Liver (tissue), 9 donors: ENCODE measurements around the gene LAGE3. TPM values are rescaled to one million over a fixed set of nuclear protein-coding genes. Genes with fewer than 3 reads are reported as not detected.

ENCODE experiments used
- DNase-seq: peaks from one replicate; pipeline ENCODE4 v3.0.0-alpha.2; 2017; ENCODE audit warnings: low spot score
- H3K27ac ChIP-seq, 2 donors: one replicate each; pipeline ENCODE4 v1.7.0; 2013; ENCODE audit warnings: inconsistent platforms in 2 of 2, low read length in 2 of 2, control low read depth in 1 of 2, low read depth in 1 of 2, mild to moderate bottlenecking in 1 of 2
- H3K27me3 ChIP-seq, 4 donors: one replicate each; pipeline versions ENCODE4 v1.6.1 to v1.7.0; 2013; ENCODE audit warnings: low read length in 3 of 4, inconsistent platforms in 1 of 4, mild to moderate bottlenecking in 1 of 4, moderate library complexity in 1 of 4; ENCODE audit not compliant: control insufficient read depth in 4 of 4, insufficient read depth in 4 of 4
- H3K36me3 ChIP-seq, 4 donors: one replicate each; pipeline versions ENCODE4 v1.6.1 to v1.7.0; 2013; ENCODE audit warnings: low read length in 3 of 4, mild to moderate bottlenecking in 3 of 4, low read depth in 1 of 4, moderate library complexity in 1 of 4; ENCODE audit not compliant: control insufficient read depth in 4 of 4, insufficient read depth in 3 of 4
- H3K4me1 ChIP-seq, 4 donors: one replicate each; pipeline versions ENCODE4 v1.6.1 to v1.7.0; 2013; ENCODE audit warnings: low read length in 3 of 4, mild to moderate bottlenecking in 3 of 4, moderate library complexity in 1 of 4; ENCODE audit not compliant: control insufficient read depth in 4 of 4, insufficient read depth in 4 of 4
- H3K4me3 ChIP-seq, 3 donors: one replicate each; pipeline versions ENCODE4 v1.6.1 to v1.7.0; 2013; ENCODE audit warnings: low read length in 3 of 3, control low read depth in 1 of 3, low read depth in 1 of 3, mild to moderate bottlenecking in 1 of 3
- H3K9ac ChIP-seq, 2 donors: one replicate each; pipeline ENCODE4 v1.7.0; 2013; ENCODE audit warnings: low read length in 2 of 2, mild to moderate bottlenecking in 2 of 2, moderate library complexity in 2 of 2, control low read depth in 1 of 2, low read depth in 1 of 2
- H3K9me3 ChIP-seq, 4 donors: one replicate each; pipeline versions ENCODE4 v1.6.1 to v1.7.0; 2013; ENCODE audit warnings: low read length in 3 of 4; ENCODE audit not compliant: control insufficient read depth in 4 of 4
- FOXA1 ChIP-seq: IDR thresholded peaks from 2 replicates; pipeline ENCODE4 v1.6.1; 2016; ENCODE audit warnings: antibody characterized with exemption
- FOXA2 ChIP-seq: IDR thresholded peaks from 2 replicates; pipeline ENCODE4 v1.6.1; 2016; ENCODE audit warnings: antibody characterized with exemption
- GABPA ChIP-seq, 2 donors: IDR thresholded peaks in 1 of 2; conservative IDR thresholded peaks in 1 of 2; 2 replicates each; pipeline ENCODE4 v1.6.1; 2016; ENCODE audit warnings: antibody characterized with exemption in 2 of 2, mild to moderate bottlenecking in 1 of 2, moderate library complexity in 1 of 2
- HNF4A ChIP-seq, 2 donors: conservative IDR thresholded peaks; 2 replicates each; pipeline ENCODE4 v1.6.1; 2016; ENCODE audit warnings: antibody characterized with exemption in 2 of 2, mild to moderate bottlenecking in 2 of 2
- JUND ChIP-seq, 2 donors: IDR thresholded peaks; 2 replicates each; pipeline ENCODE4 v1.6.1; 2016; ENCODE audit warnings: antibody characterized with exemption in 2 of 2
- REST ChIP-seq: IDR thresholded peaks from 2 replicates; pipeline ENCODE4 v1.6.1; 2016; ENCODE audit warnings: antibody characterized with exemption, mild to moderate bottlenecking
- TAF1 ChIP-seq: conservative IDR thresholded peaks from 2 replicates; pipeline ENCODE4 v1.6.1; 2016; ENCODE audit warnings: antibody characterized with exemption, mild to moderate bottlenecking
- YY1 ChIP-seq: IDR thresholded peaks from 2 replicates; pipeline ENCODE4 v1.6.1; 2016; ENCODE audit warnings: antibody characterized with exemption, mild to moderate bottlenecking
- ZBTB33 ChIP-seq: IDR thresholded peaks from 2 replicates; pipeline ENCODE4 v1.6.1; 2016; ENCODE audit warnings: antibody characterized with exemption
- WGBS: extraction: QIAGEN DNeasy Blood & Tissue Kit; methylation state at CpG from one replicate; pipeline ENCODE4 v1.1.7; 2013; 5-methylcytosine and 5-hydroxymethylcytosine counted together
- polyA plus RNA-seq, 2 donors: library from polyadenylated mRNA; stranded (reverse) in 1 of 2; unstranded in 1 of 2; fragments of 200-250 nt in 1 of 2; fragments of >200 nt in 1 of 2; fragmentation: Nextera tagmentation in 1 of 2; extraction: Ambion mirVana in 1 of 2; gene quantifications; one replicate each; pipeline versions ENCODE4 v1.2.1 to v1.2.3, GENCODE V29; 2013 to 2015
- total RNA-seq, 2 donors: library from RNA; depleted of rRNA; stranded (reverse); fragments of >200 nt; gene quantifications; one replicate each; pipeline ENCODE4 v1.2.3, GENCODE V29; 2014
- TF ChIP-seq, protein P1 (sequence below): fragments of 150-350 bp; IDR thresholded peaks from 2 replicates; pipeline ENCODE4 v1.5.1; 2017; ENCODE audit warnings: improper control_type of control experiment, low read depth, low read length; ENCODE audit not compliant: missing input control
- TF ChIP-seq, protein P2 (sequence below): IDR thresholded peaks from 2 replicates; pipeline ENCODE4 v1.6.1; 2016; ENCODE audit warnings: antibody characterized with exemption
- TF ChIP-seq, protein P3 (sequence below): IDR thresholded peaks from 2 replicates; pipeline ENCODE4 v1.6.1; 2016; ENCODE audit warnings: antibody characterized with exemption
- donor health status: healthy.
- donor health status: healthy.
- donor health status: healthy.
- donor health status: healthy.
- donor health status: healthy.

Gene LAGE3
- total and polyA plus RNA-seq, 4 donors: 8.5 to 18.1 (median 12.7) TPM

- no peaks in the 10 kb centered on the region for H3K36me3 ChIP-seq
These were observed 5.4 kb downstream of the LAGE3 start for GRCh38 chrX:154473683-154474082.

GRCh38 chrX:154472685-154473632 is 6.1 kb downstream of the LAGE3 start:
- 86% methylated on average over 28 of the region's 28 CpGs for WGBS
- no peak for DNase-seq
- Histone ChIP-seq H3K9me3 (no peaks in the 10 kb centered on the region), H3K4me3 (no peak overlapping the region), H3K9ac (no peak overlapping the region), H3K4me1 (no peaks in the 10 kb centered on the region), H3K27me3 (no peaks in the 10 kb centered on the region), H3K36me3 (no peaks in the 10 kb centered on the region), H3K27ac (no peak overlapping the region)
- no peak for TF ChIP-seq FOXA2
- no peak for TF ChIP-seq GABPA (IDR thresholded peaks at IDR 0.05 in 1 of 2, conservative IDR thresholded peaks at IDR 0.05 in 1 of 2)
- TF ChIP-seq, protein P1, sequence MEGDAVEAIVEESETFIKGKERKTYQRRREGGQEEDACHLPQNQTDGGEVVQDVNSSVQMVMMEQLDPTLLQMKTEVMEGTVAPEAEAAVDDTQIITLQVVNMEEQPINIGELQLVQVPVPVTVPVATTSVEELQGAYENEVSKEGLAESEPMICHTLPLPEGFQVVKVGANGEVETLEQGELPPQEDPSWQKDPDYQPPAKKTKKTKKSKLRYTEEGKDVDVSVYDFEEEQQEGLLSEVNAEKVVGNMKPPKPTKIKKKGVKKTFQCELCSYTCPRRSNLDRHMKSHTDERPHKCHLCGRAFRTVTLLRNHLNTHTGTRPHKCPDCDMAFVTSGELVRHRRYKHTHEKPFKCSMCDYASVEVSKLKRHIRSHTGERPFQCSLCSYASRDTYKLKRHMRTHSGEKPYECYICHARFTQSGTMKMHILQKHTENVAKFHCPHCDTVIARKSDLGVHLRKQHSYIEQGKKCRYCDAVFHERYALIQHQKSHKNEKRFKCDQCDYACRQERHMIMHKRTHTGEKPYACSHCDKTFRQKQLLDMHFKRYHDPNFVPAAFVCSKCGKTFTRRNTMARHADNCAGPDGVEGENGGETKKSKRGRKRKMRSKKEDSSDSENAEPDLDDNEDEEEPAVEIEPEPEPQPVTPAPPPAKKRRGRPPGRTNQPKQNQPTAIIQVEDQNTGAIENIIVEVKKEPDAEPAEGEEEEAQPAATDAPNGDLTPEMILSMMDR: no peak
- TF ChIP-seq TAF1: no peak
- no peak for TF ChIP-seq ZBTB33
- no peak for TF ChIP-seq REST
- no peak for TF ChIP-seq HNF4A (conservative IDR thresholded peaks at IDR 0.05)
- TF ChIP-seq YY1: no peak
- TF ChIP-seq, protein P2, sequence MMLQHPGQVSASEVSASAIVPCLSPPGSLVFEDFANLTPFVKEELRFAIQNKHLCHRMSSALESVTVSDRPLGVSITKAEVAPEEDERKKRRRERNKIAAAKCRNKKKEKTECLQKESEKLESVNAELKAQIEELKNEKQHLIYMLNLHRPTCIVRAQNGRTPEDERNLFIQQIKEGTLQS: no peak
- no peak for TF ChIP-seq FOXA1

More at GRCh38 chrX:154473683-154474082, 5.4 kb downstream of the LAGE3 start:
- H3K27me3 ChIP-seq: no peaks in the 10 kb centered on the region
- TF ChIP-seq FOXA2 (no peak), YY1 (no peak), ZBTB33 (no peak), JUND (IDR thresholded peaks at IDR 0.05) (no peak), GABPA (IDR thresholded peaks at IDR 0.05 in 1 of 2, conservative IDR thresholded peaks at IDR 0.05 in 1 of 2) (no peak)
- TF ChIP-seq, protein P1: no peak
- TF ChIP-seq, protein P3, sequence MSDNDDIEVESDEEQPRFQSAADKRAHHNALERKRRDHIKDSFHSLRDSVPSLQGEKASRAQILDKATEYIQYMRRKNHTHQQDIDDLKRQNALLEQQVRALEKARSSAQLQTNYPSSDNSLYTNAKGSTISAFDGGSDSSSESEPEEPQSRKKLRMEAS: no peak
- no peak overlapping the region for H3K9ac ChIP-seq
- no peak overlapping the region for H3K27ac ChIP-seq
- peaks cover 0 to 3% (median 1%) of the 10 kb centered on the region in 4 donors for H3K4me1 ChIP-seq
- DNase-seq: no peak
- H3K9me3 ChIP-seq: no peaks in the 10 kb centered on the region
- no peak overlapping the region for H3K4me3 ChIP-seq
- 93% methylated on average over 7 of the region's 7 CpGs for WGBS
